HCT116 (cell line): ENCODE results near the gene SEMA6B. TPM values are rescaled to one million over a fixed set of nuclear protein-coding genes. Genes with fewer than 3 reads are reported as not detected.

Experiments used
- ATAC-seq: fragments of 200-7000 bp; cut with Tn5 transposase; 2 replicates; pipeline ENCODE4 v1.9.1; 2020; ENCODE audit warnings: mild to moderate bottlenecking, moderate library complexity
- BruUV-seq: library from RNA; stranded (reverse); fragments of 400-500 nt; replicated peaks from 2 replicates; lab custom pipeline; 2021; lab: Mats Ljungman, UMichigan
- CTCF ChIA-PET: fragments of 300-600 bp; sonication (Branson Sonifier 250); formaldehyde crosslinking; loops from one replicate; lab custom pipeline; 2021; ENCODE audit warnings: antibody characterized with exemption; lab: Charles Lee
- POLR2A ChIA-PET: fragments of 300-600, 350-600 bp; sonication (Branson Sonifier 250); formaldehyde crosslinking; loops from one replicate; lab custom pipeline; 2021; ENCODE audit warnings: antibody characterized with exemption; lab: Charles Lee
- RAD21 ChIA-PET, 2 experiments: fragments of 300-600 bp; sonication (Branson Sonifier 250); formaldehyde crosslinking; loops; one replicate each; lab custom pipeline; 2023; ENCODE audit warnings: low total read pairs in 2 of 2; ENCODE audit not compliant: uncharacterized antibody in 2 of 2, unreplicated experiment in 2 of 2, low non-redundant PET in 1 of 2; lab: Charles Lee
- DNase-seq: peaks from one replicate; pipeline ENCODE4 v3.0.0-alpha.2; 2010; ENCODE audit warnings: low read depth, low spot score
- H2AFZ ChIP-seq: fragments of 200-600 bp; shearing (Covaris generic), sonication (generic); 2 replicates; pipeline ENCODE4 v1.6.1; 2017; ENCODE audit warnings: low read depth, mixed run types, mixed read lengths, antibody characterized with exemption, low read length; ENCODE audit not compliant: poor library complexity, severe bottlenecking
- H3K27ac ChIP-seq: 2 replicates; pipeline ENCODE4 v1.5.1; 2012; ENCODE audit warnings: low read depth, low read length
- H3K27me3 ChIP-seq: fragments of 200-600 bp; sonication (generic); 2 replicates; pipeline ENCODE4 v1.6.1; 2016; ENCODE audit warnings: mixed run types, low read length, mixed read lengths; ENCODE audit not compliant: insufficient read depth
- H3K36me3 ChIP-seq, 2 experiments: fragments of 200-500 bp in 1 of 2; fragments of 200-600 bp in 1 of 2; sonication (Bioruptor generic) in 1 of 2; sonication (generic) in 1 of 2; 2 replicates each; pipeline versions ENCODE4 v1.5.1 to v1.6.1; 2014 to 2016; ENCODE audit warnings: low read length in 2 of 2, inconsistent platforms in 1 of 2, mixed read lengths in 1 of 2, mixed run types in 1 of 2; ENCODE audit not compliant: insufficient read depth in 2 of 2, control insufficient read depth in 1 of 2
- H3K4me1 ChIP-seq, 2 experiments: fragments of 200-600 bp in 1 of 2; sonication (generic) in 1 of 2; 2 replicates each; pipeline versions ENCODE4 v1.5.1 to v1.6.1; 2012 to 2017; ENCODE audit warnings: low read length in 2 of 2, inconsistent platforms in 1 of 2, mild to moderate bottlenecking in 1 of 2, mixed read lengths in 1 of 2, mixed run types in 1 of 2, moderate library complexity in 1 of 2; ENCODE audit not compliant: insufficient read depth in 2 of 2, control insufficient read depth in 1 of 2
- H3K4me2 ChIP-seq: fragments of 200-600 bp; sonication (generic); 2 replicates; pipeline ENCODE4 v1.6.1; 2017; ENCODE audit warnings: mixed run types, low read length, mixed read lengths
- H3K4me3 ChIP-seq, 2 experiments: fragments of 200-600 bp in 1 of 2; sonication (generic) in 1 of 2; replicated peaks in 1 of 2; 2 replicates each; pipeline ENCODE4 v1.5.1; 2011 to 2016; ENCODE audit warnings: low read length in 2 of 2, control low read depth in 1 of 2, low read depth in 1 of 2, mild to moderate bottlenecking in 1 of 2, mixed read lengths in 1 of 2, mixed run types in 1 of 2
- H3K79me2 ChIP-seq: fragments of 200-600 bp; sonication (generic); 2 replicates; pipeline ENCODE4 v1.6.1; 2017; ENCODE audit warnings: mild to moderate bottlenecking, mixed run types, low read length, moderate library complexity, mixed read lengths; ENCODE audit not compliant: insufficient read depth
- H3K9ac ChIP-seq: fragments of 200-600 bp; sonication (generic); 2 replicates; pipeline ENCODE4 v1.6.1; 2016; ENCODE audit warnings: low read length, mixed read lengths
- H3K9me2 ChIP-seq: fragments of 200-600 bp; sonication (generic), shearing (Covaris generic); 2 replicates; pipeline ENCODE4 v1.6.1; 2017; ENCODE audit warnings: mixed run types, mild to moderate bottlenecking, moderate library complexity; ENCODE audit not compliant: insufficient read depth
- H3K9me3 ChIP-seq, 2 experiments: fragments of 200-500 bp in 1 of 2; fragments of 200-600 bp in 1 of 2; sonication (Bioruptor generic) in 1 of 2; sonication (generic) in 1 of 2; 2 replicates each; pipeline ENCODE4 v1.6.1; 2014 to 2017; ENCODE audit warnings: low read length in 2 of 2, mixed read lengths in 2 of 2, inconsistent platforms in 1 of 2, low read depth in 1 of 2, mild to moderate bottlenecking in 1 of 2, mixed run types in 1 of 2, moderate library complexity in 1 of 2; ENCODE audit not compliant: control insufficient read depth in 1 of 2, insufficient read depth in 1 of 2
- H4K20me1 ChIP-seq: fragments of 200-600 bp; sonication (generic), shearing (Covaris generic); 2 replicates; pipeline ENCODE4 v1.6.1; 2017; ENCODE audit warnings: mixed run types, mild to moderate bottlenecking, moderate library complexity; ENCODE audit not compliant: insufficient read depth
- EGR1 ChIP-seq: IDR thresholded peaks from 2 replicates; pipeline ENCODE4 v1.6.1; 2012; ENCODE audit warnings: low read depth
- JUND ChIP-seq: IDR thresholded peaks from 2 replicates; pipeline ENCODE4 v1.6.1; 2012
- intact Hi-C: fragments of 100-400 bp; cut with micrococcal nuclease; formaldehyde crosslinking; loops from 2 replicates; pipeline ENCODE4 v1.10.0; 2022
- total RNA-seq: library from RNA; stranded (reverse); gene quantifications from one replicate; pipeline ENCODE4 v1.2.1, GENCODE V29; 2021; ENCODE audit not compliant: unreplicated experiment
- TF ChIP-seq, protein P1 (sequence below): IDR thresholded peaks from 2 replicates; pipeline ENCODE4 v1.6.1; 2012

SEMA6B gene
- total RNA-seq, 1 experiment from 2014 or later = 58.4 TPM

DNA sequence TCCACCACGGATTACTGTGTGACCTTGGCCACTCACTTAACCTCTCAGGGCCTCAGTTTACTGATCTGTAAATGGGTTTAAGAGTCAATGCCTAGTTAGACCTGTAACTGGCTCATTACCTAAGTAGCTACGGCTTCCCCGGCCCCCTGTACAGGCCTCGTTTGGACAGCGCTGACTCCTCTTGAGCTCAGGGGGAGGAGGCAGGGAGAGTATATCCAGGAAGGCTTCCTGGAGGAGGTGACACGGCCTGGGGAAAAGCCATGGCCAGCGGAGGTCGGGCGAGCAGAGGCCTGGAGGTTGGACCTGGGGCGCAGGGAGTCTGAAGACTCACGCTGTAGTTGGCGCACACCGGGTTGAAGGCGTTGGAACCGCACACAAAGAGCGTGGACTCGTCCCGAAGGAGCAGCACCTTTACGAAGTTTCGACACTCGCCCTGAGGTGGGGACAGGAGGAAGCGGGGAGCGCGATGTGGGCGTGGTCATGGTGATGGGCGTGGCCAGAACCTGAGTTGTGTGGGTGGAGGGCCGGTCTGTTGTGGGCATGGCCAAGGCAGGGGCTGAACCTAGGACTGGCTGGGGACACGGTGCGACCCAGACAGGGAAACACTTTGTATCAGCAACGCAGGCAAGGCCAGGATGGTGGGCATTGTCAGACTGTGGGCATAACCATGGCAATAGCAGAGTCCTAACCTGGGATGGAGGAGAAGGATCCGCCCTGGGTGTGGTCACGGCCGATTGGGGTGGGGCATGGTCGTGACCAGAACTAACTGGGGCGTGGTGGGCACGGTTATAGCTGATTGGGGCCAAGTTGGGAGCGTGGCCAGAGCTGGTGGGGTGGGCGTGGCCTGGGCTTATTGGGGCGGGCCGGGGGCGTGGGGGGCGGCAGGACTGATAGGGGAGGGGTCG lies 3.6 kb downstream of the SEMA6B start:
- H4K20me1 ChIP-seq = no peaks in the 10 kb centered on the region
- peaks cover 16 to 33% of the 10 kb centered on the region in 2 experiments for H3K36me3 ChIP-seq
- H2AFZ ChIP-seq = no peak overlapping the region
- peak overlapping the region; percentile 47; the same call in 1 of the 2 replicates for H3K4me2 ChIP-seq
- intact Hi-C loops = no loop called here
- no peaks in the 10 kb centered on the region for H3K9me3 ChIP-seq
- peak overlapping the region; percentile 33; the same call in 1 of the 2 replicates for H3K27ac ChIP-seq
- H3K27me3 ChIP-seq = no peaks in the 10 kb centered on the region
- no peak overlapping the region for H3K9ac ChIP-seq
- peaks cover 8 to 26% of the 10 kb centered on the region in 2 experiments for H3K4me1 ChIP-seq
- ChIA-PET RAD21 (interaction anchor here in 1 of 2 experiments (0.6 kb wide), 1 partner anchor 125 kb away, joined by 5 read pairs; no protein-coding TSS in a partner anchor), CTCF (interaction anchor here (1.2 to 1.8 kb wide), 2 partner anchors 11 to 80 kb away, joined by 5 read pairs; no protein-coding TSS in a partner anchor), POLR2A (interaction anchor here (0.8 kb wide), 1 partner anchor 21 kb away, joined by 3 read pairs; the partner anchor contains the start of gene PLIN5)
- TF ChIP-seq EGR1 (0 out of 2 replicates have a peak, but pooled peaks have one; percentile 58), JUND (no peak)
- no TSS peak for BruUV-seq
- DNase-seq (peak; percentile 43), ATAC-seq (peak; percentile 78)
- H3K79me2 ChIP-seq = peaks cover 3% of the 10 kb centered on the region; the same call in 1 of the 2 replicates
- no peak overlapping the region for H3K4me3 ChIP-seq
- H3K9me2 ChIP-seq = no peaks in the 10 kb centered on the region

DNA sequence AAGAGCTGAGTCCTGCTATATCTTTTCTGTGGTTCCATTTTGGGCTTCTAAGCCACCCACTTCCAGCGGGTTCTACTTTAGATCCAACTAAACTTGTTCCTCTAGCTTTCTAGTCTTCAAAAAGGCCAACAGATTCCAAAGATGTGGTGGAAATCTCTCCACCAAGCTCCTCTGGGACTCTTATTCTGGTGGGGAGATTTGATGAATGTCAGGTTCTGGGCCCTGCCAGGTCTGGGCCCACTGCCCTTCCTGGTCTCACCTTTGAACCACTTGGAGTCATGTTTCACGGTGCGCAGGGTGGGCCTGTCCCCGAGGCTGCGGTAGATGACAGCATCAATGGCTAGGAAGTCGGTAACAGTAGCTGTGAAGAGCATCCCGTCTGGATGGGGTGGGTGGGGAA lies 4.8 kb downstream of the SEMA6B start:
- peaks cover 8 to 26% of the 10 kb centered on the region in 2 experiments for H3K4me1 ChIP-seq
- no peak overlapping the region for H3K4me3 ChIP-seq
- H3K27me3 ChIP-seq = no peaks in the 10 kb centered on the region
- H3K9ac ChIP-seq = no peak overlapping the region
- no peak overlapping the region for H3K27ac ChIP-seq
- BruUV-seq = no TSS peak
- ChIA-PET CTCF (no interaction called here), POLR2A (no interaction called here)
- ATAC-seq = no peak
- H3K36me3 ChIP-seq = peaks cover 19 to 44% of the 10 kb centered on the region in 2 experiments
- no peaks in the 10 kb centered on the region for H3K9me2 ChIP-seq
- no peaks in the 10 kb centered on the region for H3K9me3 ChIP-seq
- no peak overlapping the region for H3K4me2 ChIP-seq
- intact Hi-C loops = no loop called here
- TF ChIP-seq, protein P1, sequence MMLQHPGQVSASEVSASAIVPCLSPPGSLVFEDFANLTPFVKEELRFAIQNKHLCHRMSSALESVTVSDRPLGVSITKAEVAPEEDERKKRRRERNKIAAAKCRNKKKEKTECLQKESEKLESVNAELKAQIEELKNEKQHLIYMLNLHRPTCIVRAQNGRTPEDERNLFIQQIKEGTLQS = no peak
- TF ChIP-seq, all 23 proteins: peak for 0
- RAD21 ChIA-PET = no interaction called here
- no peak for DNase-seq
- Histone ChIP-seq H4K20me1 (no peaks in the 10 kb centered on the region), H2AFZ (no peak overlapping the region), H3K79me2 (peaks cover 3% of the 10 kb centered on the region; the same call in 1 of the 2 replicates)
